ENCODE data around the gene COQ3.

DNA sequence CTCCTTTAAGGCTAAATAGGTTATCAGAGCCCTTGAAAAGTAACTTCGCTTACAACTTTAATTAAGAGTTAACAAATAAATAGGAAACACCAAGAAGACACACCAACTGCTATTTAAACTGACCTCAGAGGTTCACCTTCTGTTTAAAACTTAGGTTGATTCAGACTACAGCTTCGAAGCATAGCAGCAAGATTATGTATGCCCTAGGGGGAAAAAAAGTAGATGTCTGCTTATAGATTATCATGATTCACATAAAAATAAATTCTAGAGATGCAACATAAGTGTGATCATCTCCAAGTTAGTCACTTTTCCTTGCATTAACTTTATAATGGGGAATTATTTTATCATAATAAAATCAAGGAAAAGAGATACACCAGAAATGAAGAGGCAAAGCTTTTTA, 22.2 kb upstream of the COQ3 start:
- TF ChIP-seq CHD2 (IDR thresholded peaks at IDR 0.05; ENCODE audit: low read length, partially characterized antibody) = no peak
- TF ChIP-seq, protein P1, sequence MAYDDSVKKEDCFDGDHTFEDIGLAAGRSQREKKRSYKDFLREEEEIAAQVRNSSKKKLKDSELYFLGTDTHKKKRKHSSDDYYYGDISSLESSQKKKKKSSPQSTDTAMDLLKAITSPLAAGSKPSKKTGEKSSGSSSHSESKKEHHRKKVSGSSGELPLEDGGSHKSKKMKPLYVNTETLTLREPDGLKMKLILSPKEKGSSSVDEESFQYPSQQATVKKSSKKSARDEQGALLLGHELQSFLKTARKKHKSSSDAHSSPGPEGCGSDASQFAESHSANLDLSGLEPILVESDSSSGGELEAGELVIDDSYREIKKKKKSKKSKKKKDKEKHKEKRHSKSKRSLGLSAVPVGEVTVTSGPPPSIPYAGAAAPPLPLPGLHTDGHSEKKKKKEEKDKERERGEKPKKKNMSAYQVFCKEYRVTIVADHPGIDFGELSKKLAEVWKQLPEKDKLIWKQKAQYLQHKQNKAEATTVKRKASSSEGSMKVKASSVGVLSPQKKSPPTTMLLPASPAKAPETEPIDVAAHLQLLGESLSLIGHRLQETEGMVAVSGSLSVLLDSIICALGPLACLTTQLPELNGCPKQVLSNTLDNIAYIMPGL (CRISPR knock-in tag; IDR thresholded peaks at IDR 0.05; ENCODE audit: borderline replicate concordance) = no peak
- no peak for TF ChIP-seq RAD21 (conservative IDR thresholded peaks at IDR 0.05 in 1 of 2, IDR thresholded peaks at IDR 0.05 in 1 of 2)
- TF ChIP-seq, protein P2, sequence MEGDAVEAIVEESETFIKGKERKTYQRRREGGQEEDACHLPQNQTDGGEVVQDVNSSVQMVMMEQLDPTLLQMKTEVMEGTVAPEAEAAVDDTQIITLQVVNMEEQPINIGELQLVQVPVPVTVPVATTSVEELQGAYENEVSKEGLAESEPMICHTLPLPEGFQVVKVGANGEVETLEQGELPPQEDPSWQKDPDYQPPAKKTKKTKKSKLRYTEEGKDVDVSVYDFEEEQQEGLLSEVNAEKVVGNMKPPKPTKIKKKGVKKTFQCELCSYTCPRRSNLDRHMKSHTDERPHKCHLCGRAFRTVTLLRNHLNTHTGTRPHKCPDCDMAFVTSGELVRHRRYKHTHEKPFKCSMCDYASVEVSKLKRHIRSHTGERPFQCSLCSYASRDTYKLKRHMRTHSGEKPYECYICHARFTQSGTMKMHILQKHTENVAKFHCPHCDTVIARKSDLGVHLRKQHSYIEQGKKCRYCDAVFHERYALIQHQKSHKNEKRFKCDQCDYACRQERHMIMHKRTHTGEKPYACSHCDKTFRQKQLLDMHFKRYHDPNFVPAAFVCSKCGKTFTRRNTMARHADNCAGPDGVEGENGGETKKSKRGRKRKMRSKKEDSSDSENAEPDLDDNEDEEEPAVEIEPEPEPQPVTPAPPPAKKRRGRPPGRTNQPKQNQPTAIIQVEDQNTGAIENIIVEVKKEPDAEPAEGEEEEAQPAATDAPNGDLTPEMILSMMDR (IDR thresholded peaks at IDR 0.05) = no peak
- TF ChIP-seq POLR2A (IDR thresholded peaks at IDR 0.05; ENCODE audit: low read length) = no peak
- no peak for TF ChIP-seq HOXB13 (CRISPR knock-in tag; IDR thresholded peaks at IDR 0.05; ENCODE audit: low read depth)
- no peak for TF ChIP-seq RNF2 (IDR thresholded peaks at IDR 0.05; ENCODE audit: borderline replicate concordance, low read depth)
- no peak for TF ChIP-seq E2F6 (IDR thresholded peaks at IDR 0.05; ENCODE audit: borderline replicate concordance, low read depth)
- TF ChIP-seq, protein P3, sequence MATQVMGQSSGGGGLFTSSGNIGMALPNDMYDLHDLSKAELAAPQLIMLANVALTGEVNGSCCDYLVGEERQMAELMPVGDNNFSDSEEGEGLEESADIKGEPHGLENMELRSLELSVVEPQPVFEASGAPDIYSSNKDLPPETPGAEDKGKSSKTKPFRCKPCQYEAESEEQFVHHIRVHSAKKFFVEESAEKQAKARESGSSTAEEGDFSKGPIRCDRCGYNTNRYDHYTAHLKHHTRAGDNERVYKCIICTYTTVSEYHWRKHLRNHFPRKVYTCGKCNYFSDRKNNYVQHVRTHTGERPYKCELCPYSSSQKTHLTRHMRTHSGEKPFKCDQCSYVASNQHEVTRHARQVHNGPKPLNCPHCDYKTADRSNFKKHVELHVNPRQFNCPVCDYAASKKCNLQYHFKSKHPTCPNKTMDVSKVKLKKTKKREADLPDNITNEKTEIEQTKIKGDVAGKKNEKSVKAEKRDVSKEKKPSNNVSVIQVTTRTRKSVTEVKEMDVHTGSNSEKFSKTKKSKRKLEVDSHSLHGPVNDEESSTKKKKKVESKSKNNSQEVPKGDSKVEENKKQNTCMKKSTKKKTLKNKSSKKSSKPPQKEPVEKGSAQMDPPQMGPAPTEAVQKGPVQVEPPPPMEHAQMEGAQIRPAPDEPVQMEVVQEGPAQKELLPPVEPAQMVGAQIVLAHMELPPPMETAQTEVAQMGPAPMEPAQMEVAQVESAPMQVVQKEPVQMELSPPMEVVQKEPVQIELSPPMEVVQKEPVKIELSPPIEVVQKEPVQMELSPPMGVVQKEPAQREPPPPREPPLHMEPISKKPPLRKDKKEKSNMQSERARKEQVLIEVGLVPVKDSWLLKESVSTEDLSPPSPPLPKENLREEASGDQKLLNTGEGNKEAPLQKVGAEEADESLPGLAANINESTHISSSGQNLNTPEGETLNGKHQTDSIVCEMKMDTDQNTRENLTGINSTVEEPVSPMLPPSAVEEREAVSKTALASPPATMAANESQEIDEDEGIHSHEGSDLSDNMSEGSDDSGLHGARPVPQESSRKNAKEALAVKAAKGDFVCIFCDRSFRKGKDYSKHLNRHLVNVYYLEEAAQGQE (IDR thresholded peaks at IDR 0.05) = no peak
- TF ChIP-seq ZC3H11A (IDR thresholded peaks at IDR 0.05) = no peak
- no peak for TF ChIP-seq SMC3 (IDR thresholded peaks at IDR 0.05)
- TF ChIP-seq MAFK (IDR thresholded peaks at IDR 0.05; ENCODE audit: partially characterized antibody) = no peak
- no peak for TF ChIP-seq EP300 (IDR thresholded peaks at IDR 0.05)
